ENCODE results near the gene RASL10A.

RASL10A gene

DNA sequence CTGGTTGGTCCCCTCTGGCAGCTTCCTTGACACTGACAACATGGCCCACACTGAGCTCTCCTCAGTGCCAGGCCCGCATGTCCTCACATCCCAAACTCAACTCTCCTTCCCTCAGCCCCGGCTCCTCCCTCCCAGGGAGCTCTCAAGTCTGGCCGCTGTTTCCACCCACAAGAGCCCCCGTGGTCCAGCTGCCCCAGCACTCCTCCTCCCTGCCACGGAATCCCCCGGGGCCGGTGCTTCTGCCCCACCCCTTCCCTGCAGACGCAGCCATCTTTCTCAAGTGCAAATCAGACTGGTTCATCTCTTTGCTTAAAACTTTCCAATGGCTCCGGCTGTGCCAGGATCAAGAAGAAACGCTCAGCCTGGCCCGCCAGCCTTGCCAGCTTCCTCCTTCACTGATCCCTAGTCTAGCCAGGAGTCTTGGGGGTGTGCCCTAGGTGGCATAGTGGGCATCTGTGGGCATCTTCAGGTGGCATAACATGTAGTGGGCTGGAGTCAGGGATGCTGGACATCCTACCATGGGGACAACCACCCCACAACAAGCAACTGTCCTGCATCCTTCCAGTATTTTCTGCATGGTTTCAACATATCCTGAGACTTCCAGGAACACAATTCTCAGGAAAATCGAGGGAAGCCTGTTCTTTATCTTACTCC is 22.3 kb upstream of the RASL10A start:
- H3K27ac ChIP-seq = peak overlapping the region; percentile 88
- TF ChIP-seq, protein P1, sequence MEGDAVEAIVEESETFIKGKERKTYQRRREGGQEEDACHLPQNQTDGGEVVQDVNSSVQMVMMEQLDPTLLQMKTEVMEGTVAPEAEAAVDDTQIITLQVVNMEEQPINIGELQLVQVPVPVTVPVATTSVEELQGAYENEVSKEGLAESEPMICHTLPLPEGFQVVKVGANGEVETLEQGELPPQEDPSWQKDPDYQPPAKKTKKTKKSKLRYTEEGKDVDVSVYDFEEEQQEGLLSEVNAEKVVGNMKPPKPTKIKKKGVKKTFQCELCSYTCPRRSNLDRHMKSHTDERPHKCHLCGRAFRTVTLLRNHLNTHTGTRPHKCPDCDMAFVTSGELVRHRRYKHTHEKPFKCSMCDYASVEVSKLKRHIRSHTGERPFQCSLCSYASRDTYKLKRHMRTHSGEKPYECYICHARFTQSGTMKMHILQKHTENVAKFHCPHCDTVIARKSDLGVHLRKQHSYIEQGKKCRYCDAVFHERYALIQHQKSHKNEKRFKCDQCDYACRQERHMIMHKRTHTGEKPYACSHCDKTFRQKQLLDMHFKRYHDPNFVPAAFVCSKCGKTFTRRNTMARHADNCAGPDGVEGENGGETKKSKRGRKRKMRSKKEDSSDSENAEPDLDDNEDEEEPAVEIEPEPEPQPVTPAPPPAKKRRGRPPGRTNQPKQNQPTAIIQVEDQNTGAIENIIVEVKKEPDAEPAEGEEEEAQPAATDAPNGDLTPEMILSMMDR (conservative IDR thresholded peaks at IDR 0.05) = no peak
- no peak for TF ChIP-seq ZFX (IDR thresholded peaks at IDR 0.05)

DNA sequence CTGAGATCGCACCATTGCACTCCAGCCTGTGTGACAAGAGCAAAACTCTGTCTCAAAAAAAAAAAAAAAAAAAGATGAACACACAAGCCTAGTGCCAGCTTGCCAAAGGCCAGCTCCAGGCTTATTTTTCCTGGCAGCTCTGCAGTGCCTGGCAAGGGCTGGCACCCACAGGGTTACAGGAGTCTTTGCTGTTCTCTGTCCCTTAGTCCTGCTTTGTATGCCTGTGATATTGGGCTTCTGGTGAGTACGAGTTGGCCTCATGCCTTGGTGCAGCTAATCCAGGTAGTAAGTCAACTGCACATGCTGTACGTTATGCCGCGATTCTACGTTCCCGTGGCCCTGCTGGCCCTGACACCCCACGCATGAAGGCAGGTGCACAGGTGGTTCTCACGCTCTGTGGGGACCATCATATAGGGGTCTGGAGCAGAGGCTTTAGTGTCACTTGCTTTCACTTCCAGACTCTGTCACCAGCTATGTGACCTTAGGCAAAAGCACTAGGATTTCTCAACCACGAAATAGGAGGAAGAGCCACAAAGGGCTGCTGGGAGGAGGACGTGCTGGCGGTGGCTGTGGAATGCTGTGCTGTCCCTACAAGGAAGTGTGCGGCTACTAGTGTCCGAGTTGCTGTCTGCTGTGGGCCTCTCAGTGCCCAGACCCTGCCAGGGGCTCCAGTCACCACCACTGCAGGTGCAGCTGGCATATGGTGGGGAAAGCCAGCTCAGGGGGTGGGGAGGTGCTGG is 21.4 kb upstream of the RASL10A start:
- H3K27ac ChIP-seq = peak overlapping the region; percentile 88
- no peak for TF ChIP-seq ZFX (IDR thresholded peaks at IDR 0.05)
- TF ChIP-seq, protein P1 (conservative IDR thresholded peaks at IDR 0.05) = no peak

DNA sequence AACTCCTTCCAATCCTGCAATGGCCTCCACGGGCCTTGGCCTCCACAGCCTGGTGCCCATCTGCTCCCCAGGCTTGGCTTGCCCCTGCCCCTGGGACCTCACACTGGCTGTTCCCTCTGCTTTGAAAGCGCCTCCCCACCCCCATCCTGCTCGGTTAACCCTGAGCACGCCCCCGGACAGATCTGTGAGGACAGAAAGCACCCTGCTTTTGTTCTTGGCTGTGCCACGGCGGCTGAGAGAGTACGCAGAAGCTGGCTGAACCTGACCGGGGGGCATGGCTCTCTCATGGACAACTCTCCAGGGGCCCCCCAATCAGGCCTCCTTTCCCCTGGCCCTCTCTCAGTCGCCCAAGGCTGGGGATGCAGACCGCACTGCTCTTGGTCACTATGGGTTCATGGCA is 20.2 kb upstream of the RASL10A start:
- H3K27ac ChIP-seq = peak overlapping the region; percentile 88
- TF ChIP-seq, protein P1 (conservative IDR thresholded peaks at IDR 0.05) = no peak
- no peak for TF ChIP-seq ZFX (IDR thresholded peaks at IDR 0.05)

DNA sequence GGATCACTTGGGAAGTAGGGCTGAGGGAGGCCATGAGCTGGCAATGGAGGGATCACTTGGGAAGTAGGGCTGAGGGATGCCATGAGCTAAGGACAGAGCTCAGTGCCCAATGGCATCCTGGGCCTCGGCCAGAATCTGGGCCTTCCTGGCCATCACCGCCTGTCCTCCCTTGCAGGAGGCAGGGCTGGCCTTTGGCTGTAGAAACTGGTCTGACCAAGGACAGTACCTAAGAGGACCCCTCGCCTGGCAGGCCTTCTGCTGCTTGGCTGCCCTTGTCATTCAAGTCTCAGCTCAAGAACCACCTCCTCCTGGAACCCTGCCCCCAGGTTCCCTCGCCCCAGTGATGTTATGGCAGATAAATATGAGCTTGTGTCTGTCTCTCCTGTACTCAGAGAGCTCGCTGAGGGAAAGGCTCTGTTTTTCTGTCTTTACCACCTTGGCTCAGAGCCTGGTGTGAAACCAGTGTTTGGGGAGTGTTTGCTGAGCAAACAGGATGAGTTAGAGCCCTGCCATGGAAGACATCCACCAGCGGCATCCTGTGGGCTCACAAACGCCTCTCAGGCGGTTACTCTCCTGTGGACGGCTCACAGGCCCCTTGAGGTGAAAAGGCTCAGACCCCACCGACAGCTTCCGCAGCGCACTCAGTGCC is 19.3 kb upstream of the RASL10A start:
- TF ChIP-seq ZFX (IDR thresholded peaks at IDR 0.05) = no peak
- TF ChIP-seq, protein P1 (conservative IDR thresholded peaks at IDR 0.05) = no peak
- peak overlapping the region; percentile 88 for H3K27ac ChIP-seq

DNA sequence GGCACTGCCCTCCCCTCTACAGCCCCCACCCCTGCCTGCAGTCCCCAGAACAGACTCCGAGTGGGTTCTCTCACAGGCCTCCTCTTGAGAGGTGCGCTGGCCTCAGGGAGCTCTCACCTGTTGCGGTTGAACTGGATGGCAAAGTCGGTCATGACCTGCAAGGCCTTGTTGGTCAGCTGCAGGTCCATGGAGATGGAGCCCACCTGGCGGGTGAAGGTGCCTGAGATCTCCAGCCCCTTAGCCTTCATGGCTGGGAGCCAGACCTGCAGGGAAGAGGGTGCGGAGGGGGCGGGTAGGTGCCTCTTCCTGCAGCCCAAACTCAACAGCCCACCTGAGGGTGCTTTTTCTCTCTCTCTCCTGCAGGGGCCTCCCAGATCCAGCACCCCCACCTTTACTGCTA is 18.7 kb upstream of the RASL10A start:
- TF ChIP-seq ZFX (IDR thresholded peaks at IDR 0.05) = no peak
- TF ChIP-seq, protein P1 (conservative IDR thresholded peaks at IDR 0.05) = no peak
- peak overlapping the region; percentile 88 for H3K27ac ChIP-seq

DNA sequence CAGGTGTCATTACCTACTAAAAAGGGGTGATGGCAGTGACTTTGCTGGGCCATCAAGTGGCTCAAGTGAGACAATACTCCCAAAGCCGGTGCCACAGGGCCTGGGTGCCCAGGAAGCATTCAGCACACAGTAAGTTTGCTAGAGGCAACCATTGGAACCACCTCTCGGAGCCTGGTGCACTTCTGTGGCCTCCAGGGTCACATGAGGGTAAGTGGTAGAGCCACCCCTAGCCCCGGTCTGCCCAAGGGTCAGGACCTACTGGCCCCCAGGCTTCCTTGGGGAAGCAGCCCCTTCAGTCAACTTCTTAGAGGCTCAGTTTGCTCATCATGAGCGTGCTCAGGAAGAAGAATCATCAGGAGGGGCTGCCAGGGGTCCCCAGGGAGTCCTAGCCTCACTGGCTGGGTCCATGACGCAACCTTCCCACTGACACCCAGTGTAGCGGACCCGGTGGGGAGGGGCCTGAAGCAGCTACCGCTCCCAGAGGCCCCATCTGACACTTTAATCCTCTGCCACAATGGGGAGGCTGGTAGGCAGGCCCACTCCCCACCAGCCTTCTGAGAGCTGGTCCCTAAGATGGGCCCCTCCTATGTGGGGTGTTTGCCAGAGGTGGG is 17.5 kb upstream of the RASL10A start:
- TF ChIP-seq ZFX (IDR thresholded peaks at IDR 0.05) = no peak
- TF ChIP-seq, protein P1 (conservative IDR thresholded peaks at IDR 0.05) = no peak
- no peak overlapping the region for H3K27ac ChIP-seq

All from C4-2B (cell line).